Activated CD4-positive, alpha-beta memory T cell treated with anti-CD3 and anti-CD28 coated beads for 36 hours (primary cell): ENCODE measurements around the gene LTB4R2. TPM values are rescaled to one million over a fixed set of nuclear protein-coding genes. Genes with fewer than 3 reads are reported as not detected.
A peak's percentile ranks its signal among the peaks of the same experiment; 100 is the strongest.

Experiments
- CTCF ChIA-PET: fragments of 350-600 bp; sonication (Branson Sonifier 250); formaldehyde crosslinking; loops from one replicate; lab custom pipeline; 2021; ENCODE audit warnings: antibody characterized with exemption, inconsistent platforms; lab: Charles Lee
- POLR2A ChIA-PET: fragments of 350-600 bp; sonication (Branson Sonifier 250); formaldehyde crosslinking; loops from one replicate; lab custom pipeline; 2021; ENCODE audit warnings: antibody characterized with exemption; lab: Charles Lee
- DNase-seq: peaks from one replicate; pipeline ENCODE4 v3.0.0-alpha.2; 2020
- H3K27ac Mint-ChIP-seq: one replicate; pipeline ENCODE4 v1.8.0; 2021; ENCODE audit warnings: mixed read lengths
- H3K27me3 Mint-ChIP-seq: one replicate; pipeline ENCODE4 v1.8.0; 2021; ENCODE audit warnings: mixed read lengths
- H3K36me3 Mint-ChIP-seq: one replicate; pipeline ENCODE4 v1.8.0; 2021; ENCODE audit warnings: mixed read lengths
- H3K4me1 Mint-ChIP-seq: one replicate; pipeline ENCODE4 v1.8.0; 2021; ENCODE audit warnings: low read depth, mixed read lengths
- H3K4me3 Mint-ChIP-seq: one replicate; pipeline ENCODE4 v1.8.0; 2021; ENCODE audit warnings: mild to moderate bottlenecking, mixed read lengths
- H3K9me3 Mint-ChIP-seq: one replicate; pipeline ENCODE4 v1.8.0; 2021; ENCODE audit warnings: mixed read lengths
- intact Hi-C: fragments of 100-400 bp; cut with micrococcal nuclease; formaldehyde crosslinking; loops from one replicate; pipeline ENCODE4 v1.15.1; 2023
- total RNA-seq, 2 experiments: library from RNA; stranded (reverse); gene quantifications; one replicate each; pipeline ENCODE4 v1.2.3, GENCODE V29; 2021

Gene LTB4R2, protein sequence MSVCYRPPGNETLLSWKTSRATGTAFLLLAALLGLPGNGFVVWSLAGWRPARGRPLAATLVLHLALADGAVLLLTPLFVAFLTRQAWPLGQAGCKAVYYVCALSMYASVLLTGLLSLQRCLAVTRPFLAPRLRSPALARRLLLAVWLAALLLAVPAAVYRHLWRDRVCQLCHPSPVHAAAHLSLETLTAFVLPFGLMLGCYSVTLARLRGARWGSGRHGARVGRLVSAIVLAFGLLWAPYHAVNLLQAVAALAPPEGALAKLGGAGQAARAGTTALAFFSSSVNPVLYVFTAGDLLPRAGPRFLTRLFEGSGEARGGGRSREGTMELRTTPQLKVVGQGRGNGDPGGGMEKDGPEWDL
- 1 to 10 TPM; 9.4 to 9.6 TPM for total RNA-seq

- no peaks in the 10 kb centered on the region for H3K9me3 Mint-ChIP-seq
- POLR2A ChIA-PET: interaction anchor here (0.6 to 4.6 kb wide), 8 partner anchors 9 to 229 kb away, joined by 3 to 17 read pairs (median 3); partner anchors contain the start of genes DHRS1, MDP1, NOP9 and PSME2
- H3K4me1 Mint-ChIP-seq: peaks cover 61% of the 10 kb centered on the region
- CTCF ChIA-PET: interaction anchor here (0.8 to 9.9 kb wide), 19 partner anchors 11 to 251 kb away, joined by 3 to 235 read pairs (median 6); partner anchors contain the start of genes ADCY4, CBLN3, CHMP4A and DHRS1
- peak within 1 kb of the TSS; percentile 84 for H3K27ac Mint-ChIP-seq
- DNase-seq: no peak
- peaks cover 37% of the 10 kb centered on the region for H3K36me3 Mint-ChIP-seq
- H3K4me3 Mint-ChIP-seq: peak within 1 kb of the TSS; percentile 79
- H3K27me3 Mint-ChIP-seq: no peaks in the 10 kb centered on the region
- intact Hi-C loops: loop anchor here (1.0 to 5.0 kb wide), 4 partner anchors 23 to 257 kb away; partner anchors contain the start of genes CARMIL3 and TINF2
Observed at GRCh38 chr14:24309538-24310264, at the start of gene LTB4R2. LTB4R2 (plus strand) TSS chr14:24310140; CDS start chr14:24310665, 525 bp downstream.

GRCh38 chr14:24260780-24261157, 49.2 kb upstream of the LTB4R2 start:
- no peaks in the 10 kb centered on the region for H3K9me3 Mint-ChIP-seq
- ChIA-PET CTCF (interaction anchor here (1.0 kb wide), 1 partner anchor 36 kb away, joined by 3 read pairs; no protein-coding TSS in a partner anchor), POLR2A (no interaction called here)
- intact Hi-C loops: no loop called here
- peaks cover 1% of the 10 kb centered on the region for H3K36me3 Mint-ChIP-seq
- H3K27me3 Mint-ChIP-seq: no peaks in the 10 kb centered on the region
- H3K4me3 Mint-ChIP-seq: no peak overlapping the region
- H3K4me1 Mint-ChIP-seq: no peaks in the 10 kb centered on the region
- no peak for DNase-seq
- no peak overlapping the region for H3K27ac Mint-ChIP-seq

DNA sequence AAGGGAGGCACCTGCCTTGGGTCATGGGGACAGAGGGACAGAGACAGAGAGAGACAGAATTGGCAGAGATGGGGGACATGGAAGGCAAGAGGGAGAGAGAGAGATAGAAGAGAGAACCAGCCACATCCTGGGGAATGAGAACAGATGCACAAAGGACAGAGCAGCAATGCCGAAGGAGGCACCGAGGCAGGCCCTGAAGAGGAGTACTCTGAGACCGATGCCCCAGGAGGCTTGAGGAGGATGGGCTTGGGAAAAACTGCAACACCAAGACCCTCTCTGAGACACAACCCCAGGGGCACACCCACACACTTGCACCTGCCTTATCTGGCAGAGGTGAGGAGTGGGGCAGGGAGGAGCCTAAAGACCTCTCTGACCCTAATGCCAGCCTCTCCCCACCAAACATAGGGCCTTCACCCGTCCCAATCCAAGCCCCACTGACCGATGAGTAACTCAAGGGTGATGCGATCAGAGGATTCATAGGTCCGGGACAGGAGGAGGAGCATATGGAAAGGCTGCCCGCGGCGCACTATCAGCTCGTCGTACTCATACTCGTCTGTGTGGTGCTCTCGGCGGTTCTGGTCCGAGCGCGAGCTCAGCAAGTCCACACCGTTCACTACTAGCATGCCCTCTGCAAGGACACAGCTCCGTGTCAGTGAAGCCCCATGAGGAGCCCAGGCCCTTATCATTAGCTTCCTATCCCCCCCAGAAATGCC, 48.5 kb upstream of the LTB4R2 start:
- H3K27ac Mint-ChIP-seq: no peak overlapping the region
- ChIA-PET POLR2A (no interaction called here), CTCF (interaction anchor here (1.0 kb wide), 1 partner anchor 35 kb away, joined by 3 read pairs; no protein-coding TSS in a partner anchor)
- no peak for DNase-seq
- intact Hi-C loops: no loop called here
- no peak overlapping the region for H3K4me3 Mint-ChIP-seq
- H3K36me3 Mint-ChIP-seq: peaks cover 1% of the 10 kb centered on the region
- no peaks in the 10 kb centered on the region for H3K9me3 Mint-ChIP-seq
- H3K4me1 Mint-ChIP-seq: no peaks in the 10 kb centered on the region
- H3K27me3 Mint-ChIP-seq: no peaks in the 10 kb centered on the region

DNA sequence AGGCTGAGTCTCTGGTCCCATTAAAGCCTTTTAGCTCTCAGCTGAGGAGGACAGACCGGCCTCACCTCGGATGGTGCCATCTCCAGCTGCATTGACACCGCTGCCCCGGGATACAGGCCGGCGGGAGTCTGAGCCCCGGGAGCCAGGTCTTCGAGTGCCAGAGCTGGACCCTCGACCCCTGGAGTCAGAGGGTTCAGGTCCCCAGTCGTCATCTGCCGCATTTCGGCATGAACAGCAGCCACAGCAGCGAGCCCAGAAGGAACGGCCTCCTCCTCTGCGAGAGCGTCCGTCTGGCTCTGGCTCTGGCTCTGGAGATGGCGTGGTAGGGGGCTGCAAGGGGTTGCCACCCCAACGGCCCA, 48.0 kb upstream of the LTB4R2 start:
- Mint-ChIP-seq H3K27me3 (no peaks in the 10 kb centered on the region), H3K4me1 (no peaks in the 10 kb centered on the region), H3K4me3 (no peak overlapping the region), H3K36me3 (peaks cover 6% of the 10 kb centered on the region), H3K9me3 (no peaks in the 10 kb centered on the region), H3K27ac (no peak overlapping the region)
- ChIA-PET CTCF (no interaction called here), POLR2A (no interaction called here)
- intact Hi-C loops: no loop called here
- no peak for DNase-seq

DNA sequence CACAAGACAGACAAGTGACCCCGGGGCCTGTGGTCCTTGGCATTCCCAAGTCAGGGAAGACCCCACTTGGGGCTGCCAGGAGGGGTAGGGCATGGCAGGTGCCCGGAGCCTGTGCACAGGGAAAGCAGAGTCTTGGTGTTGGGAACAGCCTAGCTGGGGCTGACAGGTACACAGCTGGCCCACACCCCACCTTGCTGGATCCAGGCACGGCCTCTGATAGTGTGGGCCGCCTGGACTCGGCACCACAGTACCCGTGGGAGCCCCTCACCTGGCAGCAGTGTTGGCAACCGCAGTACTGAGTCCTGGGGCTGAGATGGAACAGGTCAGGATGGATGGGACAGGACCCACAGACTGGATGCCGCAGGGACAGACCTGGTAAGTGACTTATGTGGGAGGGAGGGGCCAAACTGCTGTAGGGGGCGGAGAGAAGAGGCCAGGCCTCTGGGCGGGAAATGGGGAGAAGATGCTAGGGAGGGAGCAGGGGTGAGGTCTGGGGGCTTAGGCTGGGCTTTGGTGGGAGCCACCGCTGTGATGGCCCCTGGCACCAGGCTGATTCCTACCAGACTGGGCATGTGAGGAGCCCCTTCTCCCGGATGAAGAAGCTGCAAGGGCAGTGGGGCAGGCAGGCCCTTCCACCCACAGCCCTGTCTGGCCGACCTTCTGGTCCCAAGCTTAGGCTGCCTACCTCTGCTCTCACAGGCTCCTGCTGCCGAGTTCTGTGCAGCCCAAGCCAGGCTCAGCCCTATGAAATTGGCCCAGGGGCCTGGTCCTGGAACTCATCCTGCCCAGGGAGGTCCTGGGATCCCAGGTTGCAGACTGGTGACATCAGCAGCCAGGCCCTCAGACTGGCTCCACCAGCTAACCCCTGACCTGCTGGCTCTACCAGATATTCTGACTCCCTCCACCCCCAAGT, 46.9 kb upstream of the LTB4R2 start, which contains the start of gene TGM1:
TGM1 (minus strand) TSS at position 357 of the 913 bp plus-strand sequence. CDS start 825 bp downstream, outside the sequence.
- Mint-ChIP-seq H3K9me3 (no peaks in the 10 kb centered on the region), H3K27me3 (no peaks in the 10 kb centered on the region), H3K36me3 (peaks cover 10% of the 10 kb centered on the region), H3K27ac (no peak within 1 kb of the TSS), H3K4me1 (no peaks in the 10 kb centered on the region), H3K4me3 (no peak within 1 kb of the TSS)
- ChIA-PET CTCF (interaction anchor here (0.6 to 2.0 kb wide), 3 partner anchors 17 to 70 kb away, joined by 4 to 6 read pairs (median 5); no protein-coding TSS in a partner anchor), POLR2A (interaction anchor here (1.0 kb wide), 1 partner anchor 21 kb away, joined by 3 read pairs; the partner anchor contains the start of gene TINF2)
- DNase-seq: no peak
- intact Hi-C loops: no loop called here

DNA sequence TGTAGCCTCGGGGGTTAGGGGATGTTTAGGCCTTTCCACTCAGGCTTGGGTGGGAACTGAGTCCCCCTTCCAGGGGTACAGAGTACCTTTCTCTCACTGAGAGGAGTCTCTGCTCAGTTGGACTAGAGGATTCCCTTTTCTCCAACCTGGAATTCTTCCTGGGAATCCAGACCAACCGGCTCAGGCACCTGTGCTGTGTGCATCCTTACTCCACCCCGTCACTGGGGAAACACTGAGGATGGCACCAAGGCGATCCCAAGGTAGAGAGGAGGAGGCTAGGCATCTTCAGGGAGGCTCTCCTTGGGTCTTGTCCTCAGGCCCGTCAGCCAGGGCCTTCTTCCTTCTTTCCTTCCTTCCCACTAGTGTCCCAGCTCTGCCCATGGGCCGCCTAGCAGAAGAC, 46.1 kb upstream of the LTB4R2 start:
- intact Hi-C loops: no loop called here
- Mint-ChIP-seq H3K27me3 (no peaks in the 10 kb centered on the region), H3K4me3 (no peak overlapping the region), H3K36me3 (peaks cover 10% of the 10 kb centered on the region), H3K27ac (no peak overlapping the region), H3K9me3 (no peaks in the 10 kb centered on the region), H3K4me1 (no peaks in the 10 kb centered on the region)
- DNase-seq: no peak
- ChIA-PET CTCF (interaction anchor here (1.1 to 2.0 kb wide), 2 partner anchors 16 to 69 kb away, joined by 5 to 6 read pairs; no protein-coding TSS in a partner anchor), POLR2A (interaction anchor here (0.9 to 1.0 kb wide), 2 partner anchors 16 to 22 kb away, joined by 3 read pairs; partner anchors contain the start of gene TINF2)

GRCh38 chr14:24264298-24264697, 45.6 kb upstream of the LTB4R2 start:
- CTCF ChIA-PET: interaction anchor here (1.1 to 2.0 kb wide), 2 partner anchors 15 to 69 kb away, joined by 5 to 6 read pairs; no protein-coding TSS in a partner anchor
- no peak for DNase-seq
- POLR2A ChIA-PET: interaction anchor here (0.9 to 1.0 kb wide), 2 partner anchors 16 to 22 kb away, joined by 3 read pairs; partner anchors contain the start of gene TINF2
- Mint-ChIP-seq H3K27ac (no peak overlapping the region), H3K4me1 (no peaks in the 10 kb centered on the region), H3K36me3 (peaks cover 10% of the 10 kb centered on the region), H3K9me3 (no peaks in the 10 kb centered on the region), H3K4me3 (no peak overlapping the region), H3K27me3 (no peaks in the 10 kb centered on the region)
- intact Hi-C loops: no loop called here

- Mint-ChIP-seq H3K27me3 (no peaks in the 10 kb centered on the region), H3K9me3 (no peaks in the 10 kb centered on the region), H3K36me3 (peaks cover 10% of the 10 kb centered on the region), H3K4me3 (no peak overlapping the region), H3K27ac (no peak overlapping the region), H3K4me1 (peaks cover 5% of the 10 kb centered on the region)
- intact Hi-C loops: no loop called here
- DNase-seq: no peak
- ChIA-PET CTCF (interaction anchor here (1.0 to 1.7 kb wide), 5 partner anchors 13 to 67 kb away, joined by 3 to 4 read pairs (median 3); partner anchors contain the start of genes CIDEB and TINF2), POLR2A (interaction anchor here (0.6 kb wide), 1 partner anchor 16 kb away, joined by 3 read pairs; no protein-coding TSS in a partner anchor)
Observed at GRCh38 chr14:24266344-24267244, 43.3 kb upstream of the LTB4R2 start.

DNA sequence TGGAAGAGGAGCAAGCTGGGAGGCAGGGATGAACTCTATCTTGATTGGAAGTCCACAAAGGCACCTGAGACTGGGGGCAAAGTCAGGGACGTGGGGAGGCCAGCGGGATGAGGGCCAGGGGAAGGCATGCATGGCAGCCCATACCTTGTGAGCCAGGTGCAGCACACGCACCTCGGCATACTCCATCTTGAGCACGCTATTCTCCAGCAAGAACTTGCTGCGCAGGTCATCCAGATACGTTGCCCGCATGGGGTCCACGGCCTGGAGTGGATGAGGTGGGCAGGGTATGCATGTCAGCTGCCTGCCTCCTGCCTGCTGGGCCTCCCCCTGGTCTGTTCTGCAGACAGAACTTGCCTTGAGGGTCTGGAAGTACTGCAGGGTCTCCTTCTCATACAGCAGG, 42.4 kb upstream of the LTB4R2 start:
- Mint-ChIP-seq H3K27me3 (no peaks in the 10 kb centered on the region), H3K36me3 (peaks cover 9% of the 10 kb centered on the region), H3K4me3 (no peak overlapping the region), H3K27ac (no peak overlapping the region), H3K4me1 (peaks cover 14% of the 10 kb centered on the region), H3K9me3 (no peaks in the 10 kb centered on the region)
- no peak for DNase-seq
- ChIA-PET CTCF (interaction anchor here (1.1 kb wide), 1 partner anchor 12 kb away, joined by 3 read pairs; no protein-coding TSS in a partner anchor), POLR2A (interaction anchor here (0.6 kb wide), 1 partner anchor 15 kb away, joined by 3 read pairs; no protein-coding TSS in a partner anchor)
- intact Hi-C loops: no loop called here

- Mint-ChIP-seq H3K9me3 (no peaks in the 10 kb centered on the region), H3K27me3 (no peaks in the 10 kb centered on the region), H3K36me3 (peaks cover 9% of the 10 kb centered on the region), H3K27ac (no peak overlapping the region), H3K4me1 (peaks cover 22% of the 10 kb centered on the region), H3K4me3 (no peak overlapping the region)
- DNase-seq: no peak
- intact Hi-C loops: no loop called here
- CTCF ChIA-PET: interaction anchor here (1.2 to 4.8 kb wide), 3 partner anchors 26 to 40 kb away, joined by 4 to 45 read pairs (median 11); partner anchors contain the start of genes CIDEB and TINF2
- POLR2A ChIA-PET: no interaction called here
Observed at GRCh38 chr14:24268225-24268624, 41.7 kb upstream of the LTB4R2 start.
